DOHH2 (cell line): Measurements from ENCODE around the gene MACF1.

Source experiments
- H3F3A ChIP-seq: fragments of 200-600 bp; sonication (generic), shearing (Covaris generic); 2 replicates; pipeline ENCODE4 v1.6.0; 2016; ENCODE audit warnings: antibody characterized with exemption, mild to moderate bottlenecking; ENCODE audit not compliant: control insufficient read depth, insufficient read depth
- H3K27ac ChIP-seq: fragments of 200-600 bp; sonication (generic); 2 replicates; pipeline ENCODE4 v1.5.1; 2014; ENCODE audit warnings: low read depth, mild to moderate bottlenecking, low read length, moderate library complexity
- H3K27me3 ChIP-seq: fragments of 200-600 bp; sonication (generic); 2 replicates; pipeline ENCODE4 v1.6.1; 2014; ENCODE audit warnings: mild to moderate bottlenecking, low read length, mixed read lengths; ENCODE audit not compliant: control insufficient read depth
- H3K36me3 ChIP-seq: fragments of 200-600 bp; sonication (generic); 2 replicates; pipeline ENCODE4 v1.6.1; 2014; ENCODE audit warnings: mild to moderate bottlenecking, low read length, moderate library complexity, mixed read lengths; ENCODE audit not compliant: control insufficient read depth
- H3K4me1 ChIP-seq: fragments of 200-600 bp; sonication (generic); 2 replicates; pipeline ENCODE4 v1.6.1; 2014; ENCODE audit warnings: mild to moderate bottlenecking, low read length, mixed read lengths; ENCODE audit not compliant: control insufficient read depth
- H3K4me2 ChIP-seq: fragments of 200-600 bp; sonication (generic); 2 replicates; pipeline ENCODE4 v1.6.0; 2014; ENCODE audit warnings: mild to moderate bottlenecking, low read length, moderate library complexity
- H3K4me3 ChIP-seq: fragments of 200-600 bp; sonication (generic); 2 replicates; pipeline ENCODE4 v1.5.1; 2014; ENCODE audit warnings: mild to moderate bottlenecking, low read length, mixed read lengths
- H3K79me2 ChIP-seq: fragments of 200-600 bp; sonication (generic); 2 replicates; pipeline ENCODE4 v1.6.1; 2014; ENCODE audit warnings: mild to moderate bottlenecking, low read length, mixed read lengths; ENCODE audit not compliant: control insufficient read depth
- H3K9me2 ChIP-seq: fragments of 200-600 bp; sonication (generic); replicated peaks from 2 replicates; pipeline ENCODE4 v1.6.1; 2014; ENCODE audit warnings: mild to moderate bottlenecking, low read length, mixed read lengths; ENCODE audit not compliant: control insufficient read depth
- H3K9me3 ChIP-seq: fragments of 200-600 bp; sonication (generic); 2 replicates; pipeline ENCODE4 v1.6.1; 2014; ENCODE audit warnings: antibody characterized with exemption, low read length, mixed read lengths; ENCODE audit not compliant: control insufficient read depth, insufficient read depth
- H4K20me1 ChIP-seq: fragments of 200-600 bp; sonication (generic); 2 replicates; pipeline ENCODE4 v1.6.0; 2014; ENCODE audit warnings: low read depth, mild to moderate bottlenecking, antibody characterized with exemption, low read length, moderate library complexity; ENCODE audit not compliant: control insufficient read depth, insufficient read depth
- CTCF ChIP-seq: fragments of 200-600 bp; sonication (generic); IDR thresholded peaks from one replicate; pipeline ENCODE4 v1.5.1; 2014; ENCODE audit warnings: antibody characterized with exemption, mild to moderate bottlenecking, low read depth, low read length; ENCODE audit not compliant: poor library complexity, severe bottlenecking
- EZH2phosphoT487 ChIP-seq: fragments of 200-600 bp; sonication (generic); IDR thresholded peaks from 2 replicates; pipeline ENCODE4 v1.6.1; 2017; ENCODE audit warnings: borderline replicate concordance, mild to moderate bottlenecking, antibody characterized with exemption, low read length, moderate library complexity, mixed read lengths

The MACF1 gene

GRCh38 chr1:39177706-39178105 lies 26.8 kb upstream of the MACF1 start:
- no peak for TF ChIP-seq CTCF
- Histone ChIP-seq H3K4me3 (no peak overlapping the region), H3K79me2 (no peaks in the 10 kb centered on the region), H3K4me1 (no peaks in the 10 kb centered on the region), H4K20me1 (no peaks in the 10 kb centered on the region), H3K9me2 (no peaks in the 10 kb centered on the region), H3K27ac (no peak overlapping the region), H3K9me3 (no peaks in the 10 kb centered on the region), H3F3A (no peaks in the 10 kb centered on the region), H3K27me3 (peaks cover 15% of the 10 kb centered on the region; the same call in 1 of the 2 replicates), H3K36me3 (no peaks in the 10 kb centered on the region), H3K4me2 (no peak overlapping the region)

GRCh38 chr1:39178541-39179431 lies 25.7 kb upstream of the MACF1 start:
- no peaks in the 10 kb centered on the region for H3K9me2 ChIP-seq
- no peaks in the 10 kb centered on the region for H3K79me2 ChIP-seq
- no peak overlapping the region for H3K27ac ChIP-seq
- H3F3A ChIP-seq: no peaks in the 10 kb centered on the region
- TF ChIP-seq EZH2phosphoT487 (no peak), CTCF (no peak)
- peaks cover 3% of the 10 kb centered on the region for H3K4me1 ChIP-seq
- no peak overlapping the region for H3K4me3 ChIP-seq
- H3K4me2 ChIP-seq: no peak overlapping the region
- no peaks in the 10 kb centered on the region for H3K9me3 ChIP-seq
- no peaks in the 10 kb centered on the region for H3K36me3 ChIP-seq
- H4K20me1 ChIP-seq: no peaks in the 10 kb centered on the region
- peaks cover 15% of the 10 kb centered on the region; the same call in 1 of the 2 replicates for H3K27me3 ChIP-seq

- Histone ChIP-seq H3K27ac (no peak overlapping the region), H3K36me3 (no peaks in the 10 kb centered on the region), H3K9me3 (no peaks in the 10 kb centered on the region), H3K4me1 (peaks cover 8% of the 10 kb centered on the region), H3K79me2 (no peaks in the 10 kb centered on the region), H3K9me2 (no peaks in the 10 kb centered on the region), H3K4me3 (no peak overlapping the region), H3K4me2 (no peak overlapping the region), H3K27me3 (peaks cover 15% of the 10 kb centered on the region; the same call in 1 of the 2 replicates), H4K20me1 (no peaks in the 10 kb centered on the region), H3F3A (no peaks in the 10 kb centered on the region)
- TF ChIP-seq EZH2phosphoT487: no peak
- no peak for TF ChIP-seq CTCF
Measured at GRCh38 chr1:39181311-39181710, 23.2 kb upstream of the MACF1 start.
